Ovary (tissue), 9 donors: ENCODE results near the gene CACNA2D4. TPM values are rescaled to one million over a fixed set of nuclear protein-coding genes. Genes with fewer than 3 reads are reported as not detected.
"Not testable (repeated sequence)": the region's sequence is repeated elsewhere in the genome, so short reads cannot be mapped to it uniquely, and the experiment has no call there.

Experiments
- DNase-seq, 5 donors: peaks; one replicate each; pipeline ENCODE4 v3.0.0-alpha.2; 2019 to 2020
- H3K27ac ChIP-seq, 2 donors: fragments of 200-600 bp; one replicate each; pipeline versions ENCODE4 v1.5.1 to v1.8.0; 2019 to 2022
- H3K27me3 ChIP-seq: fragments of 200-600 bp; one replicate; pipeline ENCODE4 v1.8.0; 2022
- H3K36me3 ChIP-seq: fragments of 200-600 bp; sonication (generic); one replicate; pipeline ENCODE4 v1.5.1; 2019
- H3K4me1 ChIP-seq: one replicate; pipeline ENCODE4 v1.8.1; 2013; ENCODE audit warnings: mild to moderate bottlenecking, moderate library complexity; ENCODE audit not compliant: insufficient read depth
- H3K4me3 ChIP-seq: fragments of 200-600 bp; sonication (generic); one replicate; pipeline ENCODE4 v1.5.1; 2017
- H3K9me3 ChIP-seq, 2 donors: fragments of 200-600 bp in 1 of 2; sonication (generic) in 1 of 2; one replicate each; pipeline versions ENCODE4 v1.5.1 to v1.8.1; 2013 to 2019; ENCODE audit warnings: mild to moderate bottlenecking in 1 of 2, moderate library complexity in 1 of 2
- CTCF ChIP-seq, 3 donors: fragments of 450-650 bp in 2 of 3; fragments of 200-600 bp in 1 of 3; IDR thresholded peaks; one replicate each; pipeline versions ENCODE4 v1.5.1 to v1.8.0; 2016 to 2022; ENCODE audit warnings: antibody characterized with exemption in 3 of 3, mild to moderate bottlenecking in 1 of 3
- EP300 ChIP-seq: sonication (generic); formaldehyde crosslinking; IDR thresholded peaks from one replicate; pipeline ENCODE4 v1.6.1; 2017; ENCODE audit warnings: antibody characterized with exemption
- POLR2A ChIP-seq: fragments of 450-650 bp; IDR thresholded peaks from one replicate; pipeline ENCODE4 v1.6.1; 2017; ENCODE audit warnings: antibody characterized with exemption, mild to moderate bottlenecking, moderate library complexity
- WGBS, 3 donors: extraction: QIAGEN DNeasy Blood & Tissue Kit in 1 of 3; methylation state at CpG; one replicate each; pipeline versions ENCODE4 v1.1.5 to v1.1.7; 2013 to 2017; 5-methylcytosine and 5-hydroxymethylcytosine counted together
- intact Hi-C, 4 donors: fragments of 100-400 bp; cut with DNase I; formaldehyde crosslinking; loops; one replicate each; pipeline versions ENCODE4 v1.11.0 to v1.15.1; 2022 to 2023
- polyA plus RNA-seq, 2 donors: library from polyadenylated mRNA; stranded (reverse); fragments of 200-250 nt in 1 of 2; fragments of 350-450 nt in 1 of 2; fragmentation: Illumina TruSeq in 1 of 2; extraction: RNeasy Lipid Tissue Mini Kit (QIAGEN cat#74804) in 1 of 2; gene quantifications; one replicate each; pipeline ENCODE4 v1.2.3, GENCODE V29; 2013 to 2014
- total RNA-seq, 7 donors: library from RNA; depleted of rRNA in 2 of 7; stranded (reverse); fragments of >200 nt in 2 of 7; fragmentation: NEBNext Ultra II Directional in 3 of 7; extraction: Animal tissue kit (Norgen Biotek cat#: 25700) in 3 of 7; gene quantifications; one replicate each; pipeline versions ENCODE4 v1.1.0 to v1.2.4, GENCODE V29; 2016 to 2023
- donor health status: DM: no; HTN: no; CAD: no; lungs with moderate emphysema.
- donor health status: DM: no; HTN: no; CAD: no.
- donor health status: Bipolar disorder and iron deficiency.
- donor health status: DM: yes; HTN: yes; CAD: no.
- donor health status: DM: no; HTN: no; CAD: no.
- donor health status: DM: yes; HTN: yes; CAD: no.

The CACNA2D4 gene
- total and polyA plus RNA-seq, 9 donors = 2.1 to 6.8 (median 3.2) TPM

- no peak for DNase-seq
- no peaks in the 10 kb centered on the region for H3K27me3 ChIP-seq
- H3K9me3 ChIP-seq = no peaks in the 10 kb centered on the region
- H3K4me3 ChIP-seq = no peak overlapping the region
- no peaks in the 10 kb centered on the region for H3K36me3 ChIP-seq
- TF ChIP-seq POLR2A = no peak
- H3K27ac ChIP-seq = no peak overlapping the region
- peaks cover 2% of the 10 kb centered on the region for H3K4me1 ChIP-seq
- intact Hi-C loops = no loop called here
- WGBS, 3 donors = 3 to 23% (median 13%) methylated on average over 1 of the region's 1 CpG
Measured at GRCh38 chr12:1947081-1947480, 28.6 kb upstream of the CACNA2D4 start.

DNA sequence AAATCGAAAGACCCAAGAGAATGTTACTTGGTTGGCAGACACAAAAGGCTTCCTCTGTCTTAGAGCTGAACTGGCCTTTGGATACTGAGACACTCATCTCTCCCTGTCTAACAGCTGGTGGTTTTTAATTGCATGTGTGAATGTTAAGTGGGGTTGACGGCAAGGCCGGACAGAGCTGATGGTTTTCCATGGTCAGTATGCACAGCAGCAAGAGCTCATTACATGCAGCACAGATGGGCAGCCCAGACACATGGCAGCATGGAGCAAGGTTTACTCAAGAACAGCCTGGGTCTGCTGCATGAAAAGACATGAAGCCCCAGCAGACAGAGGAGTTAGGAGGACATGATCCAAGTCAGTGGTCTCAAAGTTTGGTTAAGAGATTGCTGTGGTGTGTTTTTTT lies 27.8 kb upstream of the CACNA2D4 start:
- no peak for DNase-seq
- 88 to 93% (median 90%) methylated on average over 3 of the region's 3 CpGs for WGBS, 3 donors
- TF ChIP-seq CTCF (IDR thresholded peaks at IDR 0.05) (no peak), POLR2A (no peak), EP300 (no peak)
- H3K27me3 ChIP-seq = no peaks in the 10 kb centered on the region
- H3K36me3 ChIP-seq = no peaks in the 10 kb centered on the region
- intact Hi-C loops = no loop called here
- H3K9me3 ChIP-seq = no peaks in the 10 kb centered on the region
- H3K4me3 ChIP-seq = no peak overlapping the region
- H3K4me1 ChIP-seq = peaks cover 2% of the 10 kb centered on the region
- no peak overlapping the region for H3K27ac ChIP-seq

DNA sequence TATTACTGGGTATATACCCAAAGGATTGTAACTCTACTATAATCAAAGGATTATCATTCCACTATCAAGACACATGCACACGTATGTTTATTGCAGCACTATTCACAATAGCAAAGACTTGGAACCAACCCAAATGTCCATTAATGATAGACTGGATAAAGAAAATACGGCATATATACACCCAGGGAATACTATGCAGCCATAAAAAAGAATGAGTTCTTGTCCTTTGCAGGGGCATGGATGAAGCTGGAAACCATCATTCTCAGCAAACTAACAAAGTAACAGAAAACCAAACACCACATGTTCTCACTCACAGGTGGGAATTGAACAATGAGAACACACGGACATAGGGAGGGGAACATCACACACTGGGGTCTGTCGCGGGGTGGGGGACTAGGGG lies 27.1 kb upstream of the CACNA2D4 start:
- H3K4me3 ChIP-seq, H3K4me1 ChIP-seq, H3K27ac ChIP-seq, DNase-seq, intact Hi-C loops, H3K36me3 ChIP-seq, H3K27me3 ChIP-seq, H3K9me3 ChIP-seq: not testable (repeated sequence)
- 96 to 97% (median 97%) methylated on average over 5 of the region's 5 CpGs for WGBS, 3 donors

DNA sequence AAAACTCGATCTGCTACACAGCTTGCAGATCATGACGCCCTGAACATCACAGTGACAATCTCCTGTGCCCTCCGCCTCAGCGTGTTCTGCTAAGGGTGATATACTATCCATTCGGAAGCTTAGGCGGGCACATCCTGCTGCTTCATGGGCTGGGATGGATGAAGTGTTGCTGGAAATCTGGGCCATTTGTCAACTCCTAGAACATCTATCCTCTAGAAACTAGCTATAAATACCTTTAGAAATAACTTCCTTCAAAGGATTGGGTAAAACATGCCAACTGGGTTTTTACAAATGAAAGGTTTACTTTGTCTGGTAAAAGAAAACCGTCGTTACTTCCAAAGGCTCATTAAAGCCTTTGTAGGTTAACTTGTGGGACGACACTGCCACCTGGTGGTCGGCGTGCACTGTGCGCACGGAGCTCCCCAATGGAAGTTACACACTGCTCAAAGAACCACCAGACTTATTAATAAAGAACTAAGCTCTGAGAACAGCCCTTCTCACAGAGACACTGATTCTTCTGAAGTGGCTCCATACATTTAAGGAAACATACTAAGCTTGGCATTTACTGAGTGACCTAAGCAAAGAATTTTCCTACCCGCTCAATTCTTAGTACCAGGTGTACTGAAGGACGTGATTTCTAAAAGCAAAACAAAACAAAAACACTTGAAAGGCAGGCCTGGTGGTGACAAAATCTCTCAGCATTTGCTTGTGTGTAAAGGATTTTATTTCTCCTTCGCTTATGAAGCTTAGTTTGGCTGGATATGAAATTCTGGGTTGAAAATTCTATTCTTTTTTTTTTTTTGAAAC lies 21.6 kb upstream of the CACNA2D4 start:
- peak; percentile 79 to 93 (median 92) for DNase-seq
- Histone ChIP-seq H3K4me3 (peak overlapping the region; percentile 8), H3K36me3 (no peaks in the 10 kb centered on the region), H3K27ac (no peak overlapping the region), H3K27me3 (no peaks in the 10 kb centered on the region), H3K9me3 (no peaks in the 10 kb centered on the region), H3K4me1 (peaks cover 8% of the 10 kb centered on the region)
- 31 to 35% (median 34%) methylated on average over 16 of the region's 16 CpGs for WGBS, 3 donors
- intact Hi-C loops = loop anchor here (2.0 to 10.0 kb wide), 5 partner anchors 143 to 305 kb away; no protein-coding TSS in a partner anchor
- TF ChIP-seq CTCF (IDR thresholded peaks at IDR 0.05) (peak; percentile 81 to 90 (median 89)), EP300 (no peak), POLR2A (peak; percentile 11)

GRCh38 chr12:1939331-1939730 lies 20.9 kb upstream of the CACNA2D4 start:
- Histone ChIP-seq H3K4me1 (peaks cover 8% of the 10 kb centered on the region), H3K9me3 (no peaks in the 10 kb centered on the region), H3K4me3 (no peak overlapping the region), H3K27ac (no peak overlapping the region), H3K27me3 (no peaks in the 10 kb centered on the region), H3K36me3 (no peaks in the 10 kb centered on the region)
- intact Hi-C loops = loop anchor here (2.0 to 10.0 kb wide), 5 partner anchors 142 to 305 kb away; no protein-coding TSS in a partner anchor
- DNase-seq = no peak
- TF ChIP-seq CTCF (IDR thresholded peaks at IDR 0.05) (no peak), POLR2A (no peak), EP300 (no peak)
- 62 to 79% (median 67%) methylated on average over 10 of the region's 10 CpGs for WGBS, 3 donors
